Muscle layer of duodenum (tissue), 2 donors: Measurements from ENCODE around the gene ISLR.

ENCODE experiments used
- H3K27ac ChIP-seq: one replicate; pipeline ENCODE4 v1.7.0; 2013; ENCODE audit warnings: mild to moderate bottlenecking, low read length
- H3K27me3 ChIP-seq: one replicate; pipeline ENCODE4 v1.7.0; 2013; ENCODE audit warnings: low read depth, mild to moderate bottlenecking, control low read depth, low read length
- H3K36me3 ChIP-seq, 2 donors: one replicate each; pipeline ENCODE4 v1.7.0; 2013; ENCODE audit warnings: low read length in 2 of 2, control low read depth in 1 of 2, mild to moderate bottlenecking in 1 of 2; ENCODE audit not compliant: insufficient read depth in 2 of 2, control insufficient read depth in 1 of 2
- H3K4me1 ChIP-seq, 2 donors: one replicate each; pipeline ENCODE4 v1.7.0; 2013; ENCODE audit warnings: low read length in 2 of 2, mild to moderate bottlenecking in 2 of 2, control low read depth in 1 of 2, moderate library complexity in 1 of 2; ENCODE audit not compliant: insufficient read depth in 2 of 2, control insufficient read depth in 1 of 2
- H3K4me3 ChIP-seq, 2 donors: one replicate each; pipeline ENCODE4 v1.7.0; 2013; ENCODE audit warnings: low read length in 2 of 2, low read depth in 1 of 2, mild to moderate bottlenecking in 1 of 2
- H3K9me3 ChIP-seq, 2 donors: one replicate each; pipeline ENCODE4 v1.7.0; 2013; ENCODE audit warnings: low read length in 2 of 2, control low read depth in 1 of 2, mild to moderate bottlenecking in 1 of 2; ENCODE audit not compliant: control insufficient read depth in 1 of 2
- donor health status: healthy.

Gene ISLR

GRCh38 chr15:74191798-74192197 is 18.3 kb downstream of the ISLR start:
- no peak overlapping the region for H3K27ac ChIP-seq
- no peaks in the 10 kb centered on the region for H3K27me3 ChIP-seq
- H3K4me1 ChIP-seq: no peaks in the 10 kb centered on the region
- H3K36me3 ChIP-seq: no peaks in the 10 kb centered on the region
- no peak overlapping the region for H3K4me3 ChIP-seq
- H3K9me3 ChIP-seq: no peaks in the 10 kb centered on the region

DNA sequence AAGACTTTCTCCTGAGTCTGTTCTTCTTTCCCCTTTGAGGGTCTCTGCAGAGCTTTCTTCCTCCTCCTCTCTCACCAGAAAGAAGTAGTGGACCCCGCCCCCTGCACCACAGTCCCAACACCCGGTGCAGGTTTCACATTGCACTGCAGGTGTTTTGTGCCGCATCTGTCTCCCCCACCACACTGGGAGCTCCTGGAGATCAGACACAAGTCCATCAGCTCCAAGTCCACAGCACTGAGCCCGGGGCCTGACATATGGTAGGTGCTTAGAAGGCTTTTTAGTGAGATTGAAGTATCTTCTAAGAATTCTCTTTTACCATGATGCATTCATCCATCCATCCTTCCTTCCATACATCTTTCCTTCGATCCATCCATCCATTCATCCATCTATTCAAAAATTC is 19.2 kb downstream of the ISLR start:
- Histone ChIP-seq H3K4me1 (no peaks in the 10 kb centered on the region), H3K27ac (no peak overlapping the region), H3K4me3 (no peak overlapping the region), H3K36me3 (no peaks in the 10 kb centered on the region), H3K27me3 (no peaks in the 10 kb centered on the region), H3K9me3 (no peaks in the 10 kb centered on the region)

DNA sequence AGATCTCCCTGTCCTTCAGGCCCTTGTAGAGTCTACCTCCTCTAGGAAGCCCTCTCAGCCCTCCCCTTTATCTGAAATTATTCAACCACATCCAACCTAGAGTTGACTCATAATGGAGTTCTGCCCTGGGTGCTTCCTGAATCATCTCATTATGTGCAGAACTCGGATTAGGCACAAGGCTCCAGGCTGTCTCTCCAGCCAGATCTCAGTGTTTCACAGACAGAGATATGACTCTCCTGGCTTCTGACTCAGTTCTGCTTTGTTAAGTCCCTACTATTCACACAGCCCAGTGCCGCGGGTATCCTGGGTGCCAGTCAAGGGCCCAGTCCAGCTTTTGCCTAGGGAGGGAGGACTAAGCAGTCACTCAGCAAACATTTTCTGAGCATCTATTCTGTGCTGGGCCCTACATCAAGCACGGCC is 19.8 kb downstream of the ISLR start:
- no peak overlapping the region for H3K27ac ChIP-seq
- H3K36me3 ChIP-seq: no peaks in the 10 kb centered on the region
- no peaks in the 10 kb centered on the region for H3K27me3 ChIP-seq
- H3K9me3 ChIP-seq: no peaks in the 10 kb centered on the region
- no peak overlapping the region for H3K4me3 ChIP-seq
- H3K4me1 ChIP-seq: no peaks in the 10 kb centered on the region

DNA sequence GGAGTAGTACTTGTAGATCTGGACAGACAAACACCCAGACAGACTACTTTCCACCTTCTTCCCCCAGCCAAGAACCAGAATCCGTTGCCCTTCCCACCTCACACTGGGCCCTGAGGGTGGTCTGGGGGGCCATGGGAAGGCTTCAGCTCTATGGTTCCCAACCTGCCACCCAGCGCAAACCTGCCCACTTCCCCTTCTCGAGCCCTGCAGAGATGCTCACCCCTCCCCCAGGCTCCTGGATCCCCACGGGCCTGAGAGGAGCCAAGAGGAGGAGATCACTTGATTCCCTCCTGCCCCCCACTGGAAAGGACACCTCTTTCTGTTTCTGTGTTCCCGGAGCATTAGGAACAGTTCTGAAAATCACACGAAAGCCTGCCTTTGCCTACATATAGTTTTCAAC is 20.4 kb downstream of the ISLR start:
- no peak overlapping the region for H3K4me3 ChIP-seq
- no peaks in the 10 kb centered on the region for H3K36me3 ChIP-seq
- H3K27me3 ChIP-seq: no peaks in the 10 kb centered on the region
- H3K27ac ChIP-seq: no peak overlapping the region
- no peaks in the 10 kb centered on the region for H3K4me1 ChIP-seq
- H3K9me3 ChIP-seq: no peaks in the 10 kb centered on the region

- H3K27ac ChIP-seq: no peak overlapping the region
- H3K4me3 ChIP-seq: no peak overlapping the region
- no peaks in the 10 kb centered on the region for H3K36me3 ChIP-seq
- no peaks in the 10 kb centered on the region for H3K4me1 ChIP-seq
- H3K9me3 ChIP-seq: no peaks in the 10 kb centered on the region
- no peaks in the 10 kb centered on the region for H3K27me3 ChIP-seq
Measured at GRCh38 chr15:74194572-74195559, 21.4 kb downstream of the ISLR start.

DNA sequence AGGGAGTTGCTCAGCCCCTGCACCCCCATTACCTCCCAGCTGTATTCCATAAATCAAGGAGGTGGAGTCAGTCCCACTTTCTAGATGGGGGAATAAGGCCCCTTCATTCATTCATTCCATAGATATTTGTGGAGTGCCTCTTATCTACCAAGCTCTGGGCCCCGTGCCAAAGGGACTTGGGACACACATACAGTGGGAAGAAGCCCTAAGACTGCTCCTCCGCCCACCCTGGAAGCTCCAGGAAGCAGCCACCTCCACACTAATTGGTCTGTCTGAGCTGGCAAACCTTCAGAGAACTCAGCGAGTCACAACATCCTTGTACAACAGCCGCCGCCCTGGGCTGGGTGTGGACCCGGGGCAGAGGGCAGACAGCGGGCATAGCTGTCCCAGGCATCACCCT is 22.7 kb downstream of the ISLR start:
- H3K4me1 ChIP-seq: no peaks in the 10 kb centered on the region
- H3K27me3 ChIP-seq: no peaks in the 10 kb centered on the region
- no peak overlapping the region for H3K27ac ChIP-seq
- no peaks in the 10 kb centered on the region for H3K36me3 ChIP-seq
- H3K9me3 ChIP-seq: no peaks in the 10 kb centered on the region
- no peak overlapping the region for H3K4me3 ChIP-seq

DNA sequence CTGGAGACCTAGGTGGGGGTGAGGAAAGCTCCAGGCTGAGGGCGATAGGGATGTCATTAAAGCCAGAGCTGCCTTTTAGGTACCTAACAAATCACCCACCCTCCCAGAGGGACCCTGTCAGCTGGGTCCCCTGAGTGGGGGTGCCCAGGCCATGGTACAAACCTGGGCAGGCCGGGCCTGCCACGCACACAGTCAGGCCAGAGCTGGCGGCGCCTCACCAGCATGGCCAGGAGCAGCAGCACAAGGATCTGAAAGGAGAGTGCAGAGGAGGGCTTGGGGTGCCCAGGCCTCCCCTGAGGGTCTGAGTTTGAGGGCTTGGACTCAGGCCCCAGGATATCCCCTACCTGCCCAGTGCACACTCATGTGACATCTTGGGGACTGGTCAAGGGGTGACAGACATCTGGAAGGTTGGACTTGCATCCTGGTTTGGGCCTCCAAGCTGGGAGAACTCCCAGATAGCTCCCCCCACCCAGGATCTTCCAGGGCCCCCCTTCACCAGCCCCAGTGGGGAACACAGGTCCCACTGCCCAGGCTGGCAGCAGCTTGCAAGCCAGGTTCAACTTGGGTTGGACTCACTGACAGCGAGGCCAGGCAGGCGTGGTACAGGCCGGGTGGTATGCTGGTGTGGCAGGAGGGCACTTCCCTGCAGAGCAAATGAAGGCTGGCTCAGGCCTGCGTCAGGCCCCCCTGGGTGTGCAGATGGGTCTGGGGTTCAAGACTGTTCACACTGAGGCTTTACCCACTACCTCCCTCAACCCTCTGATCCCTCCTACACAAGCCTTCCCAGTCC is 23.9 kb downstream of the ISLR start:
- no peaks in the 10 kb centered on the region for H3K4me1 ChIP-seq
- H3K9me3 ChIP-seq: no peaks in the 10 kb centered on the region
- H3K36me3 ChIP-seq: no peaks in the 10 kb centered on the region
- H3K27ac ChIP-seq: no peak overlapping the region
- no peaks in the 10 kb centered on the region for H3K27me3 ChIP-seq
- no peak overlapping the region for H3K4me3 ChIP-seq

GRCh38 chr15:74199297-74199652 is 25.8 kb downstream of the ISLR start:
- Histone ChIP-seq H3K27ac (no peak overlapping the region), H3K4me1 (no peaks in the 10 kb centered on the region), H3K27me3 (no peaks in the 10 kb centered on the region), H3K36me3 (no peaks in the 10 kb centered on the region), H3K9me3 (no peaks in the 10 kb centered on the region), H3K4me3 (no peak overlapping the region)

- Histone ChIP-seq H3K9me3 (no peaks in the 10 kb centered on the region), H3K36me3 (no peaks in the 10 kb centered on the region), H3K4me3 (no peak overlapping the region), H3K27me3 (no peaks in the 10 kb centered on the region), H3K4me1 (no peaks in the 10 kb centered on the region), H3K27ac (no peak overlapping the region)
Measured at GRCh38 chr15:74200412-74200815, 26.9 kb downstream of the ISLR start.

- H3K9me3 ChIP-seq: no peaks in the 10 kb centered on the region
- H3K27ac ChIP-seq: no peak overlapping the region
- H3K27me3 ChIP-seq: no peaks in the 10 kb centered on the region
- H3K4me3 ChIP-seq: no peak overlapping the region
- H3K36me3 ChIP-seq: no peaks in the 10 kb centered on the region
- no peaks in the 10 kb centered on the region for H3K4me1 ChIP-seq
Measured at GRCh38 chr15:74200871-74201419, 27.4 kb downstream of the ISLR start.

GRCh38 chr15:74201710-74202420 is 28.4 kb downstream of the ISLR start:
- Histone ChIP-seq H3K9me3 (no peaks in the 10 kb centered on the region), H3K36me3 (no peaks in the 10 kb centered on the region), H3K4me1 (no peaks in the 10 kb centered on the region), H3K27ac (no peak overlapping the region), H3K27me3 (no peaks in the 10 kb centered on the region), H3K4me3 (no peak overlapping the region)
